Activated T-helper 2 cell treated with anti-CD3 and anti-CD28 coated beads, Interferon-gamma antibody, Interleukin-2, Interleukin-4, amounts not matched to agents 10 μg/mL and 5 μg/mL and 100 μg/mL, durations not matched to agents 14 hours and 24 hours and 36 hours (primary cell): Measurements from ENCODE around the gene CES3. TPM values are rescaled to one million over a fixed set of nuclear protein-coding genes. Genes with fewer than 3 reads are reported as not detected.

Experiments
- DNase-seq: peaks from one replicate; pipeline ENCODE4 v3.0.0; 2021; ENCODE audit warnings: low spot score
- H3K27ac Mint-ChIP-seq: one replicate; pipeline ENCODE4 v1.8.0; 2021; ENCODE audit warnings: mixed read lengths
- H3K27me3 Mint-ChIP-seq: one replicate; pipeline ENCODE4 v1.8.0; 2021; ENCODE audit warnings: low read depth, mixed read lengths
- H3K36me3 Mint-ChIP-seq: one replicate; pipeline ENCODE4 v1.8.0; 2021; ENCODE audit warnings: low read depth, mixed read lengths
- H3K4me1 Mint-ChIP-seq: one replicate; pipeline ENCODE4 v1.8.0; 2021; ENCODE audit warnings: low read depth, mixed read lengths
- H3K4me3 Mint-ChIP-seq: one replicate; pipeline ENCODE4 v1.8.0; 2021; ENCODE audit warnings: low read depth, mild to moderate bottlenecking, moderate library complexity, mixed read lengths
- H3K9me3 Mint-ChIP-seq: one replicate; pipeline ENCODE4 v1.8.0; 2021; ENCODE audit warnings: mixed read lengths
- intact Hi-C: fragments of 100-400 bp; cut with micrococcal nuclease; formaldehyde crosslinking; loops from one replicate; pipeline ENCODE4 v1.15.1; 2023
- total RNA-seq: library from RNA; stranded (reverse); gene quantifications from 2 replicates; pipeline ENCODE4 v1.2.3, GENCODE V29; 2022

Gene CES3
- total RNA-seq, 1 donor from 2014 or later: 10.6 TPM

GRCh38 chr16:67022531-67023214 is 61.6 kb downstream of the CES3 start:
- H3K36me3 Mint-ChIP-seq: no peaks in the 10 kb centered on the region
- H3K27ac Mint-ChIP-seq: no peak overlapping the region
- intact Hi-C loops: no loop called here
- no peaks in the 10 kb centered on the region for H3K9me3 Mint-ChIP-seq
- no peak overlapping the region for H3K4me3 Mint-ChIP-seq
- no peak for DNase-seq
- H3K4me1 Mint-ChIP-seq: peaks cover 34% of the 10 kb centered on the region
- H3K27me3 Mint-ChIP-seq: no peaks in the 10 kb centered on the region

GRCh38 chr16:67023689-67024088 is 62.6 kb downstream of the CES3 start:
- H3K9me3 Mint-ChIP-seq: no peaks in the 10 kb centered on the region
- DNase-seq: no peak
- no peak overlapping the region for H3K4me3 Mint-ChIP-seq
- no peaks in the 10 kb centered on the region for H3K27me3 Mint-ChIP-seq
- H3K36me3 Mint-ChIP-seq: no peaks in the 10 kb centered on the region
- peak overlapping the region; percentile 2 for H3K27ac Mint-ChIP-seq
- peaks cover 33% of the 10 kb centered on the region for H3K4me1 Mint-ChIP-seq
- intact Hi-C loops: no loop called here

Other genes starting within 250 kb of the CES3 start
- gene DYNC1LI2, start 209.7 kb upstream of the CES3 start, total RNA-seq: 54.6 and 62.7 TPM in 2 replicates
- 0.34 TPM in 1 of 2 replicates, not detected in the other for gene TERB1, start 159.7 kb upstream of the CES3 start, total RNA-seq
- 123 and 125 TPM in 2 replicates for gene NAE1, start 130.3 kb upstream of the CES3 start, total RNA-seq
- gene CA7, start 116.9 kb upstream of the CES3 start, total RNA-seq: 0.59 and 1.1 TPM in 2 replicates
- gene PDP2, start 80.8 kb upstream of the CES3 start, total RNA-seq: 40.6 and 40.7 TPM in 2 replicates
- not detected in 2 replicates for gene CDH16, start 42.4 kb upstream of the CES3 start, total RNA-seq
- 1.2 and 1.8 TPM in 2 replicates for gene RRAD, start 35.7 kb upstream of the CES3 start, total RNA-seq
- 161 and 165 TPM in 2 replicates for gene CIAO2B, start 26.9 kb upstream of the CES3 start, total RNA-seq
- gene CES2, start 25.8 kb upstream of the CES3 start, total RNA-seq: 35.3 and 36.8 TPM in 2 replicates
- gene CES4A, start 27.3 kb downstream of the CES3 start, total RNA-seq: 29.8 and 30.1 TPM in 2 replicates
- 156 and 159 TPM in 2 replicates for gene CBFB, start 67.9 kb downstream of the CES3 start, total RNA-seq
- 17.4 and 17.8 TPM in 2 replicates for gene PHAF1, start 148.7 kb downstream of the CES3 start, total RNA-seq
- gene B3GNT9, start 189.7 kb downstream of the CES3 start, total RNA-seq: 5.0 and 5.1 TPM in 2 replicates
- gene TRADD, start 198.6 kb downstream of the CES3 start, total RNA-seq: 35.0 and 38.3 TPM in 2 replicates
- 26.4 and 26.7 TPM in 2 replicates for gene FBXL8, start 198.7 kb downstream of the CES3 start, total RNA-seq
- gene HSF4, start 203.5 kb downstream of the CES3 start, total RNA-seq: 33.4 and 33.9 TPM in 2 replicates
- gene NOL3, start 209.3 kb downstream of the CES3 start, total RNA-seq: 27.3 and 30.1 TPM in 2 replicates
- 57.1 and 59.5 TPM in 2 replicates for gene MATCAP1, start 222.7 kb downstream of the CES3 start, total RNA-seq
- 0.14 TPM in 1 of 2 replicates, not detected in the other for gene EXOC3L1, start 228.9 kb downstream of the CES3 start, total RNA-seq
- gene E2F4, start 230.9 kb downstream of the CES3 start, total RNA-seq: 132 and 139 TPM in 2 replicates
- 6.8 and 7.1 TPM in 2 replicates for gene ELMO3, start 237.9 kb downstream of the CES3 start, total RNA-seq